Head of caudate nucleus (tissue), 42 donors: ENCODE results near the gene FAF2.
"Not testable (repeated sequence)": the region's sequence is repeated elsewhere in the genome, so short reads cannot be mapped to it uniquely, and the experiment has no call there.

Source experiments
- DNase-seq, 42 donors: peaks; one replicate each; pipeline versions ENCODE4 v3.0.0 to v3.0.0-alpha.2; 2020 to 2021; ENCODE audit warnings: mixed read lengths in 7 of 42
- intact Hi-C: fragments of 100-400 bp; cut with DNase I; formaldehyde crosslinking; loops from one replicate; pipeline ENCODE4 v1.15.0; 2022

FAF2 gene

GRCh38 chr5:176487160-176487559 is 39.0 kb downstream of the FAF2 start:
- DNase-seq, intact Hi-C loops: not testable (repeated sequence)

GRCh38 chr5:176489077-176489476 is 40.9 kb downstream of the FAF2 start:
- no peak for DNase-seq
- intact Hi-C loops: no loop called here

- intact Hi-C loops: no loop called here
- no peak for DNase-seq
Observed at GRCh38 chr5:176490301-176490700, 42.1 kb downstream of the FAF2 start.

GRCh38 chr5:176491101-176491502 is 42.9 kb downstream of the FAF2 start:
- intact Hi-C loops: no loop called here
- DNase-seq: peak in 1 of 42 donors; percentile 3

- intact Hi-C loops: no loop called here
- DNase-seq: no peak
Observed at GRCh38 chr5:176491901-176492300, 43.7 kb downstream of the FAF2 start.

- no peak for DNase-seq
- intact Hi-C loops: no loop called here
Observed at GRCh38 chr5:176492431-176492830, 44.2 kb downstream of the FAF2 start.

GRCh38 chr5:176497852-176498251 is 49.7 kb downstream of the FAF2 start:
- no peak for DNase-seq
- intact Hi-C loops: no loop called here

- no peak for DNase-seq
Observed at GRCh38 chr5:176499273-176499672, 51.1 kb downstream of the FAF2 start.

GRCh38 chr5:176500511-176500910 is 52.3 kb downstream of the FAF2 start:
- no peak for DNase-seq
- intact Hi-C loops: no loop called here

More at GRCh38 chr5:176499273-176499672, 51.1 kb downstream of the FAF2 start:
- intact Hi-C loops: no loop called here

- intact Hi-C loops: no loop called here
- no peak for DNase-seq
Observed at GRCh38 chr5:176501333-176501732, 53.1 kb downstream of the FAF2 start.

GRCh38 chr5:176503496-176503895 is 55.3 kb downstream of the FAF2 start:
- DNase-seq: no peak
- intact Hi-C loops: no loop called here

- DNase-seq: peak in 1 of 42 donors; percentile 13
Observed at GRCh38 chr5:176507911-176508310, 59.7 kb downstream of the FAF2 start.

GRCh38 chr5:176508603-176509002 is 60.4 kb downstream of the FAF2 start:
- intact Hi-C loops: no loop called here
- DNase-seq: no peak

More at GRCh38 chr5:176507911-176508310, 59.7 kb downstream of the FAF2 start:
- intact Hi-C loops: no loop called here

GRCh38 chr5:176513788-176514187 is 65.6 kb downstream of the FAF2 start:
- no peak for DNase-seq
- intact Hi-C loops: no loop called here

GRCh38 chr5:176514244-176514950 is 66.2 kb downstream of the FAF2 start:
- intact Hi-C loops: no loop called here

GRCh38 chr5:176515396-176515795 is 67.2 kb downstream of the FAF2 start:
- DNase-seq: no peak
- intact Hi-C loops: no loop called here

More at GRCh38 chr5:176514244-176514950, 66.2 kb downstream of the FAF2 start:
- DNase-seq: no peak

GRCh38 chr5:176517053-176517661 is 69.0 kb downstream of the FAF2 start:
- DNase-seq: no peak
- intact Hi-C loops: no loop called here

GRCh38 chr5:176519810-176520720 is 71.9 kb downstream of the FAF2 start:
- no peak for DNase-seq
- intact Hi-C loops: no loop called here

- intact Hi-C loops: no loop called here
Observed at GRCh38 chr5:176521286-176521685, 73.1 kb downstream of the FAF2 start.

More at GRCh38 chr5:176521286-176521685, 73.1 kb downstream of the FAF2 start:
- DNase-seq: no peak
